ENCODE results near the gene CHPF2.

Gene CHPF2

DNA sequence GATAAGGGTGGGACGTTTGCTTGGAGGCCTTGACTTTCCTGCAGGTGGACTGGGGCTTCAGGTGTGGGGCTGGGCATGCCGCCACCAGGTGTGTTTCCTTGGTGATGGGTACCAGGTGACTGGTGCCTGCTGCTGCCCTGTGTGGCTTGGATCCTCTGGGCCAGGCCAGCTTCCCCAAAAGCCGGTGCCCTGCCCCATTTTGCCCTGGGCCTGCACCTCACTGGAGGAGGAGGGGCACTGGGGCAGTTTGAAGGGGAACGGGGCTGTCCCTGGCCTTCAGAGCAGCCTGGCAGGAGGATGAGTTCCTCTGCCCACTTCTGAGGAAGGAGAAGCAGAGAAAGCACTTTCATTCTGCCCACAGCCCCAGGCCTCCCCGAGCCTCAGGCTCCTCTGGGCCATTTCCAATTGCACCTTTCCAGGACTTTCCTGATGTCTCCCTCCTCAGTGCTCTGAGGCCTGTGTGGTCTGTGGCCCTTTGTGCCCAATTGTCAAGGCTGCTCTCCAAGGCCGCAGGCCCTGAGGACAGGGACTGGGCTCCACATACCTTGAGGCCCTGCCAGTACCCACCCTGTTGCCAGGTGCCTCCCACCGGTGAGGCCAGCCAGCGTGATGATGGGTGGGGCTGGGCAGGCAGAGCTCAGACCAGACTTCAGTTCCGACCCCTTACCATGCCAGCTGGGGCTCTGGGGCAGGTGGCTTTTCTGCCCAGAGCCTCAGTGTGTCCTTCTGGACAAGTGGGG is 41.5 kb downstream of the CHPF2 start:
- H3K4me3 ChIP-seq (ENCODE audit: low read depth, low read length): no peak overlapping the region
- no peaks in the 10 kb centered on the region for H3K36me3 ChIP-seq
- no peaks in the 10 kb centered on the region for H3K27me3 ChIP-seq (ENCODE audit: insufficient read depth, low read depth, severe bottlenecking)
- no peak for DNase-seq
- TF ChIP-seq, protein P1, sequence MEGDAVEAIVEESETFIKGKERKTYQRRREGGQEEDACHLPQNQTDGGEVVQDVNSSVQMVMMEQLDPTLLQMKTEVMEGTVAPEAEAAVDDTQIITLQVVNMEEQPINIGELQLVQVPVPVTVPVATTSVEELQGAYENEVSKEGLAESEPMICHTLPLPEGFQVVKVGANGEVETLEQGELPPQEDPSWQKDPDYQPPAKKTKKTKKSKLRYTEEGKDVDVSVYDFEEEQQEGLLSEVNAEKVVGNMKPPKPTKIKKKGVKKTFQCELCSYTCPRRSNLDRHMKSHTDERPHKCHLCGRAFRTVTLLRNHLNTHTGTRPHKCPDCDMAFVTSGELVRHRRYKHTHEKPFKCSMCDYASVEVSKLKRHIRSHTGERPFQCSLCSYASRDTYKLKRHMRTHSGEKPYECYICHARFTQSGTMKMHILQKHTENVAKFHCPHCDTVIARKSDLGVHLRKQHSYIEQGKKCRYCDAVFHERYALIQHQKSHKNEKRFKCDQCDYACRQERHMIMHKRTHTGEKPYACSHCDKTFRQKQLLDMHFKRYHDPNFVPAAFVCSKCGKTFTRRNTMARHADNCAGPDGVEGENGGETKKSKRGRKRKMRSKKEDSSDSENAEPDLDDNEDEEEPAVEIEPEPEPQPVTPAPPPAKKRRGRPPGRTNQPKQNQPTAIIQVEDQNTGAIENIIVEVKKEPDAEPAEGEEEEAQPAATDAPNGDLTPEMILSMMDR (IDR thresholded peaks at IDR 0.05; ENCODE audit: low read depth, low read length): no peak
- no peak overlapping the region for H3K27ac ChIP-seq
- no peaks in the 10 kb centered on the region for H3K9me3 ChIP-seq (ENCODE audit: severe bottlenecking)

DNA sequence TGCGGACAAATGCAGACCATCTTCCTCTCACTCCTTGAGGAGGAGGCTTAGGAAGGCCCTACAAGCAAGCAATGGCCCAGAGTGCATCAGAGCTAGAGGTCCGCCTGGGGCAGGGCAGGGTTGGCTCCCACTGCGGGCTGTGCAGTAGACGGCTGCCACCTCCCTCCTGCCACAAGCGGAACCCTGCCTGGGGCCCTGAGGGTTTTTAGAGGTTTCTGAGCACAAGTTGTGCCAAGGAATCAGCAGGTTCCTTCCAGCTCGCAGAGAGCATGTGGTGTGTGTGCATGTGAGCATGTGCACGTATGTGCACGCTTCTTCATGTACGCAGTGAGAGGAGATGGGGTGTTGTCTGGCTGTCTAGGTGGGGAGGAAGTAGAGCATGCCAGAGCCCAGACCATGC is 42.1 kb downstream of the CHPF2 start:
- Histone ChIP-seq H3K27me3 (ENCODE audit: insufficient read depth, low read depth, severe bottlenecking) (no peaks in the 10 kb centered on the region), H3K36me3 (no peaks in the 10 kb centered on the region), H3K4me3 (ENCODE audit: low read depth, low read length) (no peak overlapping the region), H3K27ac (no peak overlapping the region), H3K9me3 (ENCODE audit: severe bottlenecking) (no peaks in the 10 kb centered on the region)
- no peak for DNase-seq
- TF ChIP-seq, protein P1 (IDR thresholded peaks at IDR 0.05; ENCODE audit: low read depth, low read length): no peak

DNA sequence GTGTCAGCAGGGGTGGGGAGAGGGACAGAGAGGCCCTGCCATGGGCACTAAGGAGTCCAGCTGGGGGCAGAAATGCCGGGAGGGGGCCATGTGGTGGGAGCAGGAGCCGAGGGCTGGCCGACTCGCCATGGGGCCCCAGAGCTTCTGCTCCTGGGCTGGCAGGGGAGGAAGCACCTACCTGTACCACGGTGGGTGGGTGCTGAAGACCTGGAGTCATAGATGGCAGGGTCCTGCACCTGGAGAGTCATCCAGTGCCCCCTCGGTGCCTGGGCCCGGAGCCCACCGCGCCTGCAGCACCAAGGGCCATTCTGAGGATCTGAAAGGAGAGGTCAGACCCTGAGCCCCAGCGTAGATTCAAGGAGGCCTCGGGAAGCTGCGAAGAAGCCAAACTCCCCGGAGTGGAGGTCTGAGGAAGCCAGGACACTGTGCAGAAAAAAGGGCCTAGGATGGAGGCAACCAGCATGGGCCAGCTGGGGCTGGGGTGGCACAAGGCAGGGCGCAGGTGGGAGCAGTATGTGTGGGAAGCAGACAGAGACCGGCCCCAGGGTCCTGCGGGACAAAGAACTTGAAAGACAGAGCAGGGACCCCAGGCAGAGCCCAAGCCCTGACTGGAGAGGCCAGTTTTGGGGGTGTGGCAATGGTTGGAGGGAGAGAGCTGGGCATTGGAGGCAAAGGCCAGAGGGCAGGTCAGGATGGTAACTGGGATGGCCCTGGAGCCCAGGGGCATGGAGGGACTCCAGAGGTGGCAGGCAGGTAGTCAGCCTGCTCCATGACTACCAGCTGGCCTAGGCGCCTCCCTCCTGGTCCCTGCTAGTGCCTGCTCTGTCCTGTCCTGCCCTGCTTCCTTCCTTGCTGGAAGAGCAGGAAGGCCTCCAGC is 42.9 kb downstream of the CHPF2 start:
- Histone ChIP-seq H3K9me3 (ENCODE audit: severe bottlenecking) (no peaks in the 10 kb centered on the region), H3K4me3 (ENCODE audit: low read depth, low read length) (no peak overlapping the region), H3K27ac (no peak overlapping the region), H3K27me3 (ENCODE audit: insufficient read depth, low read depth, severe bottlenecking) (no peaks in the 10 kb centered on the region), H3K36me3 (no peaks in the 10 kb centered on the region)
- no peak for DNase-seq
- TF ChIP-seq, protein P1 (IDR thresholded peaks at IDR 0.05; ENCODE audit: low read depth, low read length): no peak

DNA sequence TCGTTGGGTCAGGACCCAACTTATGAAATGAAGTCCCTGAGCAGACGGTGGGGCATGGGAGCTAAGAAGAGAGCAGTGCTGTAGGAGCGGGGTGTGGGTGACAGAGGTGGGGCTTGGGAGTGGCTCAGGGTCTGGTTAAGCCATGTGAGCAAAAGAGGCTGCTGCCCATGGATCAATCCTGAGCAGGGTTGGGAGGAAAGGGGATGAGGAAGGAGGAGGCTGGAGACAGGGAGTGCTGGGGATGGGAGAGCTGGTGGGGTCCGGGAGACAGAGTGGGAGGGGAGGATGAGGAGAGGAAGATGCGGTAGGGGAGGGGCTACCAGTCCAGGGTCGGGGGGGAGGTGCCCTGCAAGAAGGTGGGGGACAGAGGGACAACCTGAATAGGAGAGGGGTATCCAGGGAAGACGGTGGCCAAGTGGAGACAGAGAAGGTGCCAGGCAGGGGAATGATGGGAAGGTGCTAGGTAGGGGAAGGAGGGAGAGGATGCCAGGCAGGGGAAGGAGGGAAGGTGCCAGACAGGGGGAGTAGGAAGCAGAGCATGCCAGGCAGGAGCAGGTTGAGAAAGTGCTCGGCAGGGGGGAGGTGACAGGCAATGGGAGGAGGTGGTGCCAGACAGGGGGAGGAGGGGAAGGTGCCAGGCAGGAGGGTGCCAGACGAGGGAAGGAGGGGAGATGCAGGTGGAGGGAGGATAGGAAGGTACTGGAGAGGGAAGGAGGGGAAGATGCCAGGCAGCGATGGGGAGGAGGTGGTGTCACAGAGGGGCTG is 43.7 kb downstream of the CHPF2 start:
- H3K27ac ChIP-seq: no peak overlapping the region
- no peak overlapping the region for H3K4me3 ChIP-seq (ENCODE audit: low read depth, low read length)

More for the DNA sequence above, 43.7 kb downstream of the CHPF2 start:
- Histone ChIP-seq H3K36me3 (no peaks in the 10 kb centered on the region), H3K9me3 (ENCODE audit: severe bottlenecking) (no peaks in the 10 kb centered on the region), H3K27me3 (ENCODE audit: insufficient read depth, low read depth, severe bottlenecking) (no peaks in the 10 kb centered on the region)
- DNase-seq: peak; percentile 34
- TF ChIP-seq, protein P1 (IDR thresholded peaks at IDR 0.05; ENCODE audit: low read depth, low read length): no peak
